GM12873 (cell line): Measurements from ENCODE around the gene PODNL1.

ENCODE experiments used
- TF ChIP-seq, protein P1 (sequence below): IDR thresholded peaks from 2 replicates; pipeline ENCODE4 v1.5.1; 2012; ENCODE audit warnings: low read depth, mild to moderate bottlenecking, moderate library complexity, low read length, control low read depth; ENCODE audit not compliant: insufficient read depth; ENCODE audit errors: missing control alignments

PODNL1 gene

DNA sequence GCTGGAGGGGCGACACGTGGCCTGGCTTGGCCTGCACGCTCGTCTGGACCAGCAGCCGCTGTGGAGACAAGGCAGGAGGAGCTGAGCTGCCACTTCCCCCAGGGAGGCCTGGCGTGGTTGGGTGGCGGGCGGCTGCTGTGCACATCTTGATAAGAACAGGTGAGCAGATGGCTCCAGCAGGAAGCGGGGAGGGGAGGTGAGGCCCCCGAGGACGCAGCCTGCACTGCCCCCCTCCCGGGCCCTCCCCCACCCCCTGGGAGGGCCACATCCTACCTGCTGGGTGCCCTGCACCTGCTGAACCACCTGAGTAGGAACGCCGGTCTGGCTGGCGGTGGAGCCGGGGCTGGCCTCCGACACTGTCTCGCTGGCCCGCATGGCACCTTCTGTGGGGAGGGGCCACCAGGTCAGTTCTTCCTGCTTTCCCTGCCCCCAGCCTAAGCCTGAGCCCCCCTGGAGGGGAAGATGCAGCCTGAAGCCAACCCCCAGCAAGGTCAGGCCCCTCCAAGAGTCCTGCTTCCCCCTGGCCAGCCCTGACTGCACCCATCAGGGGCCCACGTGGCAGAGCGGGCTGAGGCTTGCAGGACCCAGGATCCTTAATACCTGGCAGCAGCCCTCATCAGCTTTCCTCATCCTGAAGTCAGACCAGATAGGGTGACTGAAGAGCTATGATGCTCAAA lies 45.1 kb upstream of the PODNL1 start:
- TF ChIP-seq, protein P1, sequence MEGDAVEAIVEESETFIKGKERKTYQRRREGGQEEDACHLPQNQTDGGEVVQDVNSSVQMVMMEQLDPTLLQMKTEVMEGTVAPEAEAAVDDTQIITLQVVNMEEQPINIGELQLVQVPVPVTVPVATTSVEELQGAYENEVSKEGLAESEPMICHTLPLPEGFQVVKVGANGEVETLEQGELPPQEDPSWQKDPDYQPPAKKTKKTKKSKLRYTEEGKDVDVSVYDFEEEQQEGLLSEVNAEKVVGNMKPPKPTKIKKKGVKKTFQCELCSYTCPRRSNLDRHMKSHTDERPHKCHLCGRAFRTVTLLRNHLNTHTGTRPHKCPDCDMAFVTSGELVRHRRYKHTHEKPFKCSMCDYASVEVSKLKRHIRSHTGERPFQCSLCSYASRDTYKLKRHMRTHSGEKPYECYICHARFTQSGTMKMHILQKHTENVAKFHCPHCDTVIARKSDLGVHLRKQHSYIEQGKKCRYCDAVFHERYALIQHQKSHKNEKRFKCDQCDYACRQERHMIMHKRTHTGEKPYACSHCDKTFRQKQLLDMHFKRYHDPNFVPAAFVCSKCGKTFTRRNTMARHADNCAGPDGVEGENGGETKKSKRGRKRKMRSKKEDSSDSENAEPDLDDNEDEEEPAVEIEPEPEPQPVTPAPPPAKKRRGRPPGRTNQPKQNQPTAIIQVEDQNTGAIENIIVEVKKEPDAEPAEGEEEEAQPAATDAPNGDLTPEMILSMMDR = no peak

DNA sequence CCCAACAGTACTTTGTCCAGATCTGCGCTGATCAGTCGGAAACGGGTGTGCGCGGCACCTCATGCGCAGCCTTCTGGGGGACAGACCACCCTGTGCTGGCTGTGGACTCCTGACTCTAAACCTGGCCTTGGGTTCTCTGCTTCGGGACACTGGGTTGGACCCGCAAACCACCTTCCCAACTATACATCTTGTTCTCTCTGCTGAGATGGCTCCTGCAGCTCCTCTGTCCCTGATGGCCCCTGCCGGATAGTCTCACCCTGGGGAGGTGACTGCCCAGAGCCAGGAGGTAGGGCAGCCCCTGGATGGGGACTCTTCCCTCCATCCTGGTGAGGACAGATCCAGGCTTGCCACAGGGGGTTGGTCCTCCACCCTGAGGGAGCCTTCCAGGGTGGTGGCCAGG lies 44.6 kb upstream of the PODNL1 start:
- TF ChIP-seq, protein P1 = no peak

DNA sequence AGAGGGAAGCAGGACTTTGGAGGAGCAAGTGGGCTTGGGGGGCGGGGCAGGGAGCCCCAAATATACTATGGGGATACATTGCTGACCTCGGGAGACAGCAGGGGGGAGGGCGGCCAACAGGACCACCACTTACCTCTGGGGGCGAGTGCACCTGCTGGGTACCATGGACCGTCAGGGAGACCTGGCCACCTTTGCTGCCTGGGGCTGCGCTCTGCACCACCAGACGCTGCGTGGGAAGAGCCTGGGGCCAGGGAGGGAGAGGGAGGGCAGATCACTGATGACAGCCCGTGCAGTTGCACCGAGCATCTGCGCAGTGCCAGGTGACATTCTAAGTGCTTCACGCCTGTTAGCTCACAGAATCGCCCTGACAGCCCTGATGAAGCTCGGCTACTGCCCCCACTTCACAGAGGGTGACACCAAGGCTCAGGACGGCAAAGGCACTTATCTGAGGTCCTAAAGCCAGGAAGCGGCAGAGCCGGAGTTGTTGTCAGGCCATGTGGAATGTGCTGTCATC lies 43.8 kb upstream of the PODNL1 start:
- TF ChIP-seq, protein P1 = no peak

DNA sequence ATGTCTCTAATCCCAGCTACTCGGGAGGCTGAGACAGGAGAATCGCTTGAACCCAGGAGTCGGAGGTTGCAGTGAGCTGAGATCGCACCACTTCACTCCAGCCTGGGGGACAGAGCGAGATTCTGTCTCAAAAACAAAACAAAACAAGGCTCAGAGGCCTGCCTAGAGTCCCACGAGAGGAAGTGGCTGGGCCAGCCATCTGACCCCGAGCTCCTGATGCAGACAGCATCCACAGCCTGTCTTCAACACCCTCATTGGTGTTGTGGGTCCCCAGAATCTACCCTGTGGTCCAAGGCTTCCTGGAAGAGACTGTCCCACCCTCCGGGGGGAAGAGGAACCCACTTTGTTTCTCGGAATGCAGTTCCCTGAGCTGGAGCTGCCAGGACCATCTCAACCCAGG lies 43.2 kb upstream of the PODNL1 start:
- TF ChIP-seq, protein P1 = no peak

DNA sequence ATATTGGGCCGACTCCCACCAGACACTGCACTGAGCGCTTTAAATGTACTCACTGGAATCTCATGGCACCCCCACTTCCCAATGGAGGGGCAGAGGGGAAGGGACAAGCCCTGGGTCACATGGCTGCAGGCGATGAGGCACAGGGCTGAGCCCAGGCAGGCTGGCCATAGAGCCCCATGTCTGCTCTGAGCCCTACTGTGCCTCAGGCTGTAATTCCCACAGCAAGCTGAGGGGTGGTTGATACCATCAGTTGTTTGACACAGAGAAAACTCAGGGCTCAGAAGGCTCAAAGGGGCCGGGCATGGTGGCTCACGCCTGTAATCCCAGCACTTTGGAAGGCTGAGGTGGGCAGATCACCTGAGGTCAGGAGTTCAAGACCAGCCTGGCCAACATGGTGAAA lies 42.8 kb upstream of the PODNL1 start:
- TF ChIP-seq, protein P1 = no peak

DNA sequence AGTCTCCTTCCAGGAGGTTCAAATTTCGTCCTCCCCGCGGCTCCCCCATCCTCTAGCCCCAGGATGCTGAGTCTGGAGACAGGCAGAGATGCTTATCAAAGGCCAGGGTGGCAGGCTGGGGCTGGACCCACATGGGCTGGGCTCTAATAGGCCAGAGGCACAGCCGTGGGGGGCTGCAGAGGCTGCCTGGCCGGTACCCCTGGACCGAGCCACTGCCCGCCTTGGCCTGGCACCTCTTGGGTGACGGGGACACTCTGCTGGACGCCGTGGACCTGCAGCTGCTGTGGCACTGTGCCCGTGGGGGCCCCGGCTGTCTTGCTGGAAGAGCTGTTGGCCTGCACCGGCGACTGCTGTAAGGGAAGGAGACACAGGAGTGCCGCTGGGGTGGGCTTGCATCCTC lies 42.1 kb upstream of the PODNL1 start:
- TF ChIP-seq, protein P1 = no peak

DNA sequence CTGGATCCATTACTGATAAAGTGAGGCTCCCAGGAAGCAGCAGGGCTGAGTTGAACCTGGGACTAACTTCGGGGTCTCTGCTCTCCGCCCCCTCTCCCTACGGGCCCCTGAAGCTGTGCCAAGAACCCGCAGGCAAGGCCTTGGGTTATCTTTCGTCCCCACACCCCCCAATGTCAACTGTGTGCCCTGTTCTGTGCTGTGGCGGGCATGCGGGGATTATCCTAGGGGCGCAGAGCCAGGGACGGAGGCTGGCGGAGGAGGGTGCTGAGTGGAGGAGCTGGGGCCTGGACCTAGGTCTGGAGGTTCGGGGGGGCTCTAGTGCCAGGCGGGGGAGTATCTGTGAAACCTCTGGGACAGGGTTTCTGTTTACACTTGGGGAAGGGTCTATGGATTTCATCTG lies 41.5 kb upstream of the PODNL1 start:
- TF ChIP-seq, protein P1 = no peak
